OCI-LY3 (cell line): ENCODE data around the gene KRTAP29-1.

Experiments
- H2AFZ ChIP-seq: fragments of 200-600, 300-600 bp; shearing (Covaris generic); 2 replicates; pipeline ENCODE4 v1.6.0; 2014; ENCODE audit warnings: antibody characterized with exemption, low read depth, low read length
- H3K27ac ChIP-seq: fragments of 200-600, 300-600 bp; sonication (generic); 2 replicates; pipeline ENCODE4 v1.5.1; 2014; ENCODE audit warnings: mild to moderate bottlenecking, low read length, moderate library complexity, mixed read lengths
- H3K27me3 ChIP-seq: fragments of 200-600, 300-600 bp; sonication (generic); 2 replicates; pipeline ENCODE4 v1.6.1; 2014; ENCODE audit warnings: low read depth, low read length, mixed read lengths
- H3K36me3 ChIP-seq: fragments of 200-600, 300-600 bp; sonication (generic); replicated peaks from 2 replicates; pipeline ENCODE3; 2014; ENCODE audit warnings: low read depth, low read length, mixed read lengths
- H3K4me1 ChIP-seq: fragments of 300-600, 200-600 bp; sonication (generic); 2 replicates; pipeline ENCODE4 v1.6.1; 2014; ENCODE audit warnings: low read length, mixed read lengths
- H3K4me2 ChIP-seq: fragments of 200-600, 300-600 bp; sonication (generic); 2 replicates; pipeline ENCODE4 v1.6.1; 2014; ENCODE audit warnings: low read length, mixed read lengths
- H3K4me3 ChIP-seq: fragments of 300-600, 200-600 bp; sonication (generic); 2 replicates; pipeline ENCODE4 v1.5.1; 2014; ENCODE audit warnings: antibody characterized with exemption, mild to moderate bottlenecking, low read length, moderate library complexity
- H3K79me2 ChIP-seq: fragments of 300-600, 200-600 bp; shearing (Covaris generic); 2 replicates; pipeline ENCODE4 v1.6.1; 2014; ENCODE audit warnings: mild to moderate bottlenecking, low read length, mixed read lengths
- H3K9ac ChIP-seq: fragments of 300-600, 200-600 bp; shearing (Covaris generic); 2 replicates; pipeline ENCODE4 v1.6.0; 2014; ENCODE audit warnings: mild to moderate bottlenecking, low read length, moderate library complexity
- H3K9me3 ChIP-seq: fragments of 200-600, 300-600 bp; shearing (Covaris generic); 2 replicates; pipeline ENCODE4 v1.6.1; 2014; ENCODE audit warnings: low read length, mixed read lengths; ENCODE audit not compliant: insufficient read depth
- H4K20me1 ChIP-seq: fragments of 200-600, 300-600 bp; sonication (generic); 2 replicates; pipeline ENCODE4 v1.6.1; 2016; ENCODE audit warnings: low read length, mixed read lengths; ENCODE audit not compliant: insufficient read depth
- EZH2phosphoT487 ChIP-seq: fragments of 200-600 bp; shearing (Covaris generic); IDR thresholded peaks from 2 replicates; pipeline ENCODE4 v1.6.1; 2018; ENCODE audit warnings: antibody characterized with exemption, mixed run types, low read depth
- TF ChIP-seq, protein P1 (sequence below): fragments of 200-600, 300-600 bp; sonication (generic); IDR thresholded peaks from 2 replicates; pipeline ENCODE4 v1.5.1; 2014; ENCODE audit warnings: antibody characterized with exemption, low read length, low read depth

KRTAP29-1 gene

DNA sequence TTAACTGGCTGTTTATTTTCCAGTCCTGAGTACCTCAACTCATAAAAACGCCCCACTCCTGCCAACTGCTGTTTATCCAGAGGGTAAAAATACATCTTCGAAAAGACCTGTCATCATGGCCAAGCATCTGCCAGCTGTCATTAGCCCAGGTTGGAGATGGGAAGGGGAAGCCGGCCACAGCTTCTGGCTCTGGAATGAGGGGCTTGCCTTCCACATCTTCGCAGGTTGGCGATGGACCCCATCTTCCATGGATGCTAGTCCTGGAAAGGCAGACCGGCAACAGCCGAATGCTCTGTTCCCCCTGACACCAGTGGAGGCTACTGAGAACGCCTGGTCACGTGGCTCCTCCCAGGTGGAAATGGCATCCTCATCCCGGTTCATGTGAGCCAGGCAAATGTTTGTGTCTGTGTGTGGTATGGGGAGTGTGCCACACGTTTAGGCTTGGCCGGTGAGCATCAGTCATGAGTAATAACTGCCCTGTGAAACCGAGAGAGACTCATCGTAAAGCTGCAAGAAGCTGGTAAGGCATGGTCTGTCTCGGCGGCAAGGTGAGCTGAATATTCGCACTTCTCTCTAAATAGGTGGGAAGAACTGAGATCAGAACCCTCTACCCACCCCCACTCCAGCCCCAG lies 13.3 kb upstream of the KRTAP29-1 start:
- H3K27me3 ChIP-seq: peaks cover 25% of the 10 kb centered on the region
- no peak overlapping the region for H3K4me3 ChIP-seq
- H3K4me1 ChIP-seq: no peaks in the 10 kb centered on the region
- no peak overlapping the region for H3K4me2 ChIP-seq
- no peaks in the 10 kb centered on the region for H3K79me2 ChIP-seq
- no peaks in the 10 kb centered on the region for H4K20me1 ChIP-seq
- H2AFZ ChIP-seq: no peak overlapping the region
- TF ChIP-seq, protein P1, sequence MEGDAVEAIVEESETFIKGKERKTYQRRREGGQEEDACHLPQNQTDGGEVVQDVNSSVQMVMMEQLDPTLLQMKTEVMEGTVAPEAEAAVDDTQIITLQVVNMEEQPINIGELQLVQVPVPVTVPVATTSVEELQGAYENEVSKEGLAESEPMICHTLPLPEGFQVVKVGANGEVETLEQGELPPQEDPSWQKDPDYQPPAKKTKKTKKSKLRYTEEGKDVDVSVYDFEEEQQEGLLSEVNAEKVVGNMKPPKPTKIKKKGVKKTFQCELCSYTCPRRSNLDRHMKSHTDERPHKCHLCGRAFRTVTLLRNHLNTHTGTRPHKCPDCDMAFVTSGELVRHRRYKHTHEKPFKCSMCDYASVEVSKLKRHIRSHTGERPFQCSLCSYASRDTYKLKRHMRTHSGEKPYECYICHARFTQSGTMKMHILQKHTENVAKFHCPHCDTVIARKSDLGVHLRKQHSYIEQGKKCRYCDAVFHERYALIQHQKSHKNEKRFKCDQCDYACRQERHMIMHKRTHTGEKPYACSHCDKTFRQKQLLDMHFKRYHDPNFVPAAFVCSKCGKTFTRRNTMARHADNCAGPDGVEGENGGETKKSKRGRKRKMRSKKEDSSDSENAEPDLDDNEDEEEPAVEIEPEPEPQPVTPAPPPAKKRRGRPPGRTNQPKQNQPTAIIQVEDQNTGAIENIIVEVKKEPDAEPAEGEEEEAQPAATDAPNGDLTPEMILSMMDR: no peak
- TF ChIP-seq EZH2phosphoT487: no peak
- H3K9me3 ChIP-seq: no peaks in the 10 kb centered on the region
- no peak overlapping the region for H3K9ac ChIP-seq
- no peaks in the 10 kb centered on the region for H3K36me3 ChIP-seq
- no peak overlapping the region for H3K27ac ChIP-seq

DNA sequence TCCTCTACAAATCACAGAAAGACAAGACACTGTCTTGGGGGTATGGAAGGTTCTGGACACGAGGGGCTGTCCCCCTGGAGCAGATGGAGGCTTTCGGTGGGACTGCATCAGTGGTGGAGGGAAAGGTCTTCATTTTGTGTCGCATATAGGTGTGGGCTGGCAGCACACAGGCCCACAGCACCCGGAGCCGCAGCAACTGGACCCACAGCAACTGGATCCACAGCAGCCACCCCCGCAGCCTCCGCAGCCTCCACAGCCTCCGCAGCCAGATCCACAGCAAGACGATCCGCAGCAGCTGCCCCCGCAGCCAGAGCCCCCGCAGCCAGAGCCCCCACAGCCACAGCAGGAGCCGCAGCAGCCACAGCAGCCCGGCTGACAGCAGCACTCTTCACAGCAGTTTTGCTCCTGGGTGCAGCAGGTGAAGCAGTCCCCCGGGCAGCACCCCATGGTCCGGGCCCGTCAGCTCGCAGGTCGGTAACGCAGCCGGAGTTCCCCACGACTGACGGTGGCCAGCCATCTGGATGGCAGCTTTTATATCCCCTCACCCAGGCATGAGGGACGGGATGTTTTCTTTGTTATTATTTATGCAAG lies 12.6 kb upstream of the KRTAP29-1 start, which contains the start of gene KRTAP17-1:
TSS of gene KRTAP17-1 (minus strand) at position 507 of the 591 bp plus-strand sequence. CDS start at position 447, 60 bp downstream.
- H3K79me2 ChIP-seq: no peaks in the 10 kb centered on the region
- H4K20me1 ChIP-seq: no peaks in the 10 kb centered on the region
- H3K9me3 ChIP-seq: no peaks in the 10 kb centered on the region
- H3K36me3 ChIP-seq: no peaks in the 10 kb centered on the region
- peaks cover 29% of the 10 kb centered on the region for H3K27me3 ChIP-seq
- H2AFZ ChIP-seq: no peak within 1 kb of the TSS
- H3K4me2 ChIP-seq: no peak within 1 kb of the TSS
- no peak within 1 kb of the TSS for H3K27ac ChIP-seq
- TF ChIP-seq EZH2phosphoT487: no peak
- TF ChIP-seq, protein P1: no peak
- H3K9ac ChIP-seq: no peak within 1 kb of the TSS
- H3K4me1 ChIP-seq: no peaks in the 10 kb centered on the region
- no peak within 1 kb of the TSS for H3K4me3 ChIP-seq

DNA sequence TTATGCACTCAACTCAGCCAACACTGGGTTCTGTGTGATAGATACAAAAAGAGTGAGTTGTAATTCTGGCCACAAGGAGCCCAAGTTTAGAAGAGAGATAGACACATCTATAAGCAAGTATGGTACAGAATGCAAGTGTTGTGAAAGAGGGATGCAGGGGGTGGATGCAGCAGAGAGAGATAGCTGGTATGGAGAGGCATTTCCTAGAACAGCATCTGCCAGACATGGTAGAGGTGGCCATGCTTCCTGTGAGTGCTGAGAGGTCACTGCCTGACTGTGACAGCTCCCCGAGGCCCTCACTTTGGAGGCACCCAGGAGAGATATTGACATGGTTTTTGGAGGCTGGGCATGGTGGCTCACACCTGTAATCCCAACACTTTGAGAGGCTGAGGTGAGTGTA lies 8.5 kb upstream of the KRTAP29-1 start:
- Histone ChIP-seq H2AFZ (no peak overlapping the region), H4K20me1 (no peaks in the 10 kb centered on the region), H3K4me1 (peaks cover 6% of the 10 kb centered on the region; the same call in 1 of the 2 replicates), H3K4me3 (no peak overlapping the region), H3K27ac (no peak overlapping the region), H3K27me3 (peaks cover 26% of the 10 kb centered on the region), H3K9ac (no peak overlapping the region), H3K4me2 (no peak overlapping the region), H3K36me3 (no peaks in the 10 kb centered on the region), H3K9me3 (no peaks in the 10 kb centered on the region), H3K79me2 (no peaks in the 10 kb centered on the region)
- TF ChIP-seq, protein P1: no peak
- TF ChIP-seq EZH2phosphoT487: no peak

DNA sequence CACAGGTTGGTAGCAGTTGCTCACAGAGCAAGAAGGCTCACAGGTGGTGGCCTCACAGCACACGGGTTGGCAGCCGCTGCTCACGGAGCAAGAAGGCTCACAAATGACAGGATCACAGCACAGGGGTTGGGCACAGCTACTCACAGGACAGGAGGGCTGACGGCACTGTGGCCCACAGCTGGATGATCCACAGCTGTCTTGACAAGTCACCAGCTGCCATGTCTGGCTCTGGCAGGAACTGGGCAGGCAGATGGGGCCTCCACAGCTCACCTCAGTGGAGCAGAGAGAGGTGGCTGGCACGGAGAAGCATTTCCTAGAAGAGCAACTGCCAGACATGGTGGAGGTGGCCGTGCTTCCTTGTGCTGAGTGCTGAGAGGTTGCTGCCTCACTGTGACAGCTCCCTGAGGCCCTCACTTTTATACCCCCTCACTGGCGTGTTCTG lies 6.3 kb upstream of the KRTAP29-1 start, which contains the start of gene KRTAP16-1:
TSS of gene KRTAP16-1 (minus strand) at position 392 of the 442 bp plus-strand sequence. CDS start at position 336, 56 bp downstream.
- TF ChIP-seq, protein P1: no peak
- TF ChIP-seq EZH2phosphoT487: no peak
- no peaks in the 10 kb centered on the region for H3K9me3 ChIP-seq
- H3K4me2 ChIP-seq: peak within 1 kb of the TSS; percentile 28
- 0 out of 2 replicates have a peak within 1 kb of the TSS, but pooled peaks have one; percentile 3 for H2AFZ ChIP-seq
- no peaks in the 10 kb centered on the region for H4K20me1 ChIP-seq
- H3K36me3 ChIP-seq: no peaks in the 10 kb centered on the region
- H3K27me3 ChIP-seq: peaks cover 22% of the 10 kb centered on the region
- H3K4me3 ChIP-seq: 0 out of 2 replicates have a peak within 1 kb of the TSS, but pooled peaks have one; percentile 11
- H3K4me1 ChIP-seq: peaks cover 6% of the 10 kb centered on the region; the same call in 1 of the 2 replicates
- H3K9ac ChIP-seq: no peak within 1 kb of the TSS
- H3K27ac ChIP-seq: no peak within 1 kb of the TSS
- H3K79me2 ChIP-seq: no peaks in the 10 kb centered on the region
